HG03095 (cell line): ENCODE data around the gene RDH14.

ENCODE experiments used
- ATAC-seq: cut with Tn5 transposase; IDR thresholded peaks from one replicate; pipeline ENCODE4 v1.9.1; 2021; ENCODE audit warnings: moderate library complexity; ENCODE audit not compliant: unreplicated experiment

RDH14 gene

DNA sequence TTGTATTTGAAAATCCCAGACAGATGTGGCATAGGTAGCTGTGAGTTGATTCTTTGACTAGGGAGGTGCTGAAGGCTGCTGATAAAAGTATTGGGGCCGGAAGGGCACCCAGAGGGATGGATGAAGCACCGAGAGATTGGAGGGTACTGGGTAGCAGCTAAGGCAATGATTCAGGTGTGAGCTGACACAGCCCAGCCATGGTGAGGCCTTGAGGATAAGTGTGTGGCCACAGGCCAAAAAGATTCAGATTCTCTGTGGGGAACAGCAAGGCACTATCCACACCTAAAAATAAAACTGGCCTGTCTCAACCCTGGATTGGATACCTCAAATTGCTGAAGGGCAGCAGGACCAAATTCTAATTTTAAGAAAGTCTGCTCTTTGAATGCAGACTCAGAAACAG lies 35.2 kb downstream of the RDH14 start:
- no peak for ATAC-seq

DNA sequence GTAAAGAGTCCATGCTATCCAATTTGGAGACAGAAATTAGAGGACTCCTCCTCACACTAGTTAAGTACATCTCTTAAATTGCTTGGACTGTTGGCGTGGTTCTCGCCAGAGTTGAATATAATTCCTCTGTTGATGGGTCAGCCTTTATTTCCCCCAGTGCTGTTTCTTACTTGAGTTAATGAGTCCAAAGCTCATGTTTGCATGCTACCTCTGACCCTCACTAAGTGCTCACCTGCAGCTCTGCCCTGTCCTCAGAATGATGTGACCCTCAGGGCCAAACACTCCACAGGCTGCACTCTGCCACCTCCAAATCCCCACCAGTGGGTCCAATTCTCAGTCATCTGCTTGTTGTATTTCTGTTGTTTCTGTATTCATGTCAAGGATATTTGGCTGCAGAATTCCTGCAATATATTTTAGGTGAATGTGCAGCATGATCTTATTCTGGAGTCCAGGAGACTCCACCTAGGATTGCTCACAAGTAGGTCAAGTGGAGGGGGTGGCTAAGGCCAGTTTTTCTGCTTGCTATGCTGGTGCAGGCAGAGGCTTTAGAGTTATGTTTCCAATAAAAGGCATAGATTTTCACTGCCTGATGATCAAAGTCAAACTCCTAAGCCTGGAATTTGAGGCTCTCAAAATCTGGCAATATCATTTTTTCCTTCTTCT lies 37.8 kb downstream of the RDH14 start:
- ATAC-seq: no peak

DNA sequence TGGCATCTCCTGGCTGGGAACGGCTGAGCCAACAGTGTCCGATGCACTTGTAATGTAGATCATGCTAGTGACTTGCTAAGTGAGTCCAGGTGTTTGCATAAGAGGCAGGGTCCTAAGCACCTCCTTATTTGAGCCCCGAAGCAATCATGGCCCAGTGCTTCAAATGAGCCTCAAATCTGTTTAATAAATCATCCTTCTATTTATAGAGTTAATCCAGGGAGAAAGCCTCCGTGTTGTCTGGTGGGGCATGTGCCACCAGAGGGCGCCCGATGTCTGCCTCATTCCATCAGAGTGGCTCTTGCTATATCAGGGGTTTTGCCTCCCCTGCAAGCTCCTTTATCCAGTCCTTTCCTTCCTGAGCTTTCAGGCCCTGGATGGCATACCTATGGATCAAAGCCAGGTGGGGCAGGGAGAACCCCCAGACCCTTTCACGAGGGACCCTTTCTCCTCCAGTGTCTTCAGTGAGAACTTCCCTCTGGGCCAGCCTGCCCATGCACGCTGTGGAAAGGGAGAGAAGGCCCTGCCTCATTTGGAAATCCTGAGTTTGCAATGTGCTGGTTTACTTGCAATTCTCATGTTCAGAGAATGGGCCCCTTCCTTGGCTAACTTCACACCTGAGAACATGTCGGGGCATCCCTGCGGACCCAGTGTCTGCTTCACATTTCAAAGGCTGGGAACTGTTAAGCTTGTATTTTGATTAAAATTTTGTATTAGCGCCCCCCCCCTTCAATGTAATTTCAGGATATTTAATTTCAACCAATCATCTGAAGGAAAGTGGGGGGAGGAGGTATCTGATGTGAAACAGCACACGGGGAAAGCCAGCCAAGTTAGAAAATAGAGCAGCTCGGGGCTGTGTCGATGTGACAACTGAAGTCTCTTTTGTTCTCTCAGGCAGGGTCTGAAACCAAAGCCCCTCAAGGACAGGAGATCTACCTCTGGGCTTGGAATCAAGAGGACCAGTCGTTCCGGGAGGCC lies 39.7 kb downstream of the RDH14 start:
- peak; percentile 83 for ATAC-seq

DNA sequence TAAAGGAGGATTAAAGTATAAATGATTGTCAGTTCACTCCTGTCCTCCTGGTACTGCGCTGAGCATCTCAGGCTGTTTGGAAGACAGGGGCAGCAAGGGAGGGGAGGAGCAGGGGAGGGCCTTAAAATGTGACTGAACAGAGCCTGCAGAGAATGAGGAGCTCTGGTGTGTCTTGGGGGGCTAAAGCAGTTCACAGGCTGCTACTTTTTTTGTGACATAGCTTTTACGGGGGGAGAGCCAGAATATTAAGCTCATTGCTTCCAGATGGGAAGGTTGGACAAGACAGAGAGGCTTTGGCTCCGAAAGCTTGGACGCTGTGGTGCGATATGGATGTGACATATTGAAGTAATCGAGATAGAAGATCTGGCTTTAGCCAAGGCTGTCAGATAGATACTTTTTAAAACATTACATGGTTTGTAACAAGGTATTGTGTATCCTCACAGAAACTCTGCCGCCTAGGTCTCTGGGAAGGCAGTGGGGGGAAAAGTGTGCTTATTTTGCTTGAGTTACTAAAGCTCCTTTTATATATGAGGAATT lies 40.5 kb downstream of the RDH14 start:
- ATAC-seq: no peak

DNA sequence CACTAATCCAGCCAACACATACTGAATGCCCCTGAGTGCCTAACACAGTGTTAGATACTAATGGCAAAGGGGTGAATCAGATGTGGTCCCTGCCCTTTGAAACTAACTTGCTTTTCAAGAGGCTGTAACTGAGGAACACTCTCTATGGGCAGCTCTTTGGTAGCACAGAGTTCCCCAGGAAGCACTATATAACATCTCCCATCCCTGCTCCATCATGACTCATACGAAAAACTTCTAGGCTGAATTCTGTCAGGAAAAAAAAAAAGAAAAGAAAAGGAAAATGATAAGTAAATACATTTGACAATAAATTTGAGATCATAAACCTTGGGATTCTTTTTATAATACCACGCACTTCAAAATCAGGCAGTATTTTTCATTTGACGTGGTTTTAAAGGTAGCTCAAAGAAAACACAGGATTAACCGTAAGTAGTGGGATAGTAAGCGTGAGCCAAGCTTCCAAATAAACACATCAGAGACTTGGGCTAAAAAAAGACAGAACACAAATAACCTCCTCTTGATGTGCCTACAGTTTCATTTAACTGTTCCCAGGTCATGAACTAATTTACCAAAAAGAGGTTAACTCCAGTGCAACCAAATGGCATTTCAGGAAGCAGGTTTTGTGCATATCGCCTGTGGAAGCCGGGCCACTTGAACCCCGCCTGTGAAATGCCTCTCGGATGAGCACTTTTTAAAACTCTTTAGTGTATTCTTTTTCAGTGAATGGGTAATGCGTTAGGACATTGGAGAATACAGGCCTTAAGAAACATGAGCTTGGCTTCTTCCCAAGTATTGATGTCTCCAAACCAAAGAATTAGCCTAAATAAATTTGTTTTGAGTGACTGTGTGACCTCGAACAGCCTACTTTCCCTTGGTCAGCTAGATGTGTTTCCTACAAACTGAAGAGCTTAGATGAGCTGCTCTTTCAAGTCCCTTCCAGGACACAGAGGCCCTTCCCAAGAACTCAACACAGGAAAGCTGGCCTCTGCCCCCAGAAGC lies 42.0 kb downstream of the RDH14 start:
- ATAC-seq: no peak

DNA sequence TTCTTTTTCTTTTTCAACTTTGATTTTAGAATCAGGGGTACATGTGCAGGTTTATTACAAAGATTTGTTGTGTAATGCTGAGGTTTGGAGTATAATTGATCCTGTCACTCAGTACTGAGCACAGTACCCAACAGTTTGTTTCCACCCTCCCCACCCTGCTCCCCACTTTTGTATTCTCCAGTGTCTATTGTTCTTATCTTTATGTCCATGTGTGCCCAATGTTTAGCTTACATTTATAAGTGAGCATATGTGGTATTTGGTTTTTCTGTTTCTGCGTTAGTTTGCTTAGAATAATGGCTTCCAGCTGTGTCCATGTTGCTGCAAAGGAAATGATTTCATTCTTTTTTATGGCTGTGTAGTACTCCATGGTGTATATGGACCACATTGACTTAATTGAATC lies 43.1 kb downstream of the RDH14 start:
- no peak for ATAC-seq

DNA sequence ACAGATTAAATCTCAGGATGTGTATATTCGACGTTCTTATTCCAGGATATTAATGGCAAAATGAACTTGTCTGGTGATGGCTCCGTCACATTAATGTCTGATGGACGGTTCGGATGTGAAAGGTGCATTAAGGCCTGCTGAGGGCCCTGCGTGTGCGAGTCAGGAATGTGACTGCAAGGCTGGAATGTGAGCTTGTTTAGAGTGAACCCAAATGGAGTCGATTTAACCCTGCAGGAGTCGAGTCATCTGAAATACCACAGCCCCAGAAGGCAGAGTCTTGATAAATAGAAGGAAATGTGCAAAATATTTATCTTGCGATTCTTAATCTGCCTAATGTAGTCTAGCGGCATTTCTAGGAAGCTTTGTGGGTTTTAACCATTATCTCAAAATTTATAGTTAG lies 44.3 kb downstream of the RDH14 start:
- no peak for ATAC-seq

DNA sequence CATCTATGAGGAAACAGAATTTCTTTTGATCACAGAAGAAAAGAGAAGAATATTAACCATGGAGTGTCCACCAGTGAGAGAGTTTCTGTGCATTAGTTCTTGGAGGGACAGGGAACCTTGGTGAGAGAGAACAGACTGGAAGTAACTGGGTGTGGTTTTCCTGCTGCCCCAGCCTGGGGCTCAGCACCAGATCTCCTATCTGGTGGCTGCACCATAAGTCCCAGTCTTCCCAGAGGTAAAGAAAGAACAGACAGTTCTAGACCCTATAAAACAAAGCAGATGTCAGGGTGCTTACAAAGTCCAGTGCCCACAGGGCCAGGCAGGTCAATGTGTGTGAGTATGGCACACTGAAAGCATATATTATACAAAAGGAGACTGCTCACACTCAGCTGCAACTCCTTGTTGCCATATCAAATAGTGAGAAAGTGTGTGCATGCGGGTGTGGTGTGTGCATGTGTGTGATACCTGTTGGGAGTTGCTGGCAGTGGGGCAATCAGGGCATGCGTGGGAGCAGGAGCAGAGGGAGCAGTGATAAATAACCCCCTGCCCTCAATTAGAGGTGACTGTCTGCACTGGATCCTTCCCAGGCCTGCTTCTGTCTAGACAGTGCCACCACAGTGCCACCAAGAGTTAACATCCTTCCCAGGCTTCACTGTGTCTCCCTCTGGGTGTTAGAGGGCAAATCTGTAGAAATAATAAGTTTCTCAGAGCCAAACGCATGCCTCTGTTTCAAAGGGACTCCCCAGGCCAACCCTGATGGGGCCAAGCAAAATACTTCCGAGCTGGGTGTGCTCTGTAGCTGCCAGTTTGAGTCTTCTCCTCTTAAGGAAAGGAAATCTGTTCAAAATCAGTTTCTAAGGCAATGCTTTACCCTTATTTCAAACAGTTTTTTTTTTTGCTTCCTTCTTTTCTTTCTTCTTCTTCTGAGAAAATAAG lies 45.7 kb downstream of the RDH14 start:
- ATAC-seq: no peak

DNA sequence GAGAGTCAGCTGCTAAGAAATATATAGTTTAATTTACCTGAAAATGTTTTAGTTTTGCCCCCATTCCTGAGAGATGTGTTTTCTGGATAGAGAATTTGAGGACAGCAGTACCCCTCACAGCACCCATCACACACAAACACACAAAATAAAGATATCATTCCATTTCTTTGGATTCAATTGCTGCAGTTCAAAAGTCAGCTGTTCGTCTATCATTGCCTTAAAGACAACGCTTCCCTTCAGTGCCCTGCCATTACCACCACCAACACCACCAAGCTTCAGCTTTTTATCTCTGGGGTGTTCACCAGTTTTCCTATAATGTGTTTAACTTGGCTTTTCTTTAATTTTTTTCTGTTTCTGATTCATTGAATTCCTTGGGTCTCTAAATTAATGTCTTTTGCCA lies 49.7 kb downstream of the RDH14 start:
- ATAC-seq: no peak

DNA sequence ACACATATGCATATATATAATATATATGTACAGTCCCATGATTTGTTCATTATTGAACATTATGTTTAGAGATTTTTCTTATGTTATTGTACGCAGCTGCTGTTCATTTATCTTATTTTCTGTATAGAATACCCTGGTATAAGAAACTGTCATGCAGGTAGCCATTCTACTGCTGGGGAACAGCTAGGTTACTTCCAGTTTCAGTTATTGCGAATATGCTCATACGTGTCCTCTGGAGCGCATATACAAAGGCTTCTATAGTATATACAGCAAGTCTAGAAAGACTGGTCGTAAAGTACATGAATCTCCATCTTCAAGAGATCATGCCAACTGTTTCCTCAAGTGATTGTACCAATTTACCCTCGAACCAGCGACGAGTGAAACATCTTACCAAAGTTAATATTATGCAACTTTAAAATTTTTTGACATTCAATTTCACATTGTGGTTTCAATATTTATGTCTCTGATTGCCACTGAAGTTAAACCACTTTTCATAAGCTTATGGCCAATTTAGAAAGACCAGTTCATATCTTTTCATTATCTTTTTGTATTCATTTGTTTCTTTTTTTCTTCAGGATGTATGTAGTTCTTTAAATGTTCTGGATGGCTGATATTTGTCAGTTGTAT lies 53.5 kb downstream of the RDH14 start:
- ATAC-seq: peak; percentile 88

DNA sequence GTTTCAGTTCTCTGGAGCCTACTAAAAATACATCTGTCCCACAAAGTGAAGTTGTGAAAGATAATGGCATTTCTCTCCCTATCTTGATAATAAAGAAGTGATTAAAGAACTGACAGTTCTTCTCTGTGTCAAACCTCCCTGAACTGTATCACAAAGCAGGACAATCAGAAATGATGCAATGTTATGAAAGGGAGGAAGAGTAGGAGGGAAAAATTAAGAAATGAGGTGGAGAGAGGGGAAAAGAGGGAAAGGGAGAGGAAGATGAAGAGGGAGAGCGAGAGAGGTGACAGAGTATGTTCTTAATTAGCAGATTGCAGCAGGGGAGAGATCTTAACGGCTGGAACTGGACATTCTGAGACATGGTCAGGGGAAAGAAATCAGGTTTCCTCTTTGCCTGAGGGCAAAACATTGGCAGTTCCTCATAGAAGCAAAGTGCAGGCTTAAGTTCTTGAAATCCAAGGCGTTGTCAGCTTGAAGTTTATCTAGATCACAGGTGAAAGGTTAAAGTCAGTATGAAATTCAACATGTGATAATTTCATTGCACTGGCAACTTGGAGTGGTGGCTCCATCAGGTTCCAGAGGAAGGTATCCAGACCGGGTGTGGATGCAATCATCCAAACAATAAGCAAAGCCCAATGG lies 54.6 kb downstream of the RDH14 start:
- no peak for ATAC-seq
